Ectodermal cell (in vitro differentiated cells): Measurements from ENCODE around the gene SHISA9.

Experiments used
- H3K27ac ChIP-seq: 2 replicates; pipeline ENCODE4 v1.7.0; 2013; ENCODE audit warnings: mild to moderate bottlenecking, low read depth, low read length; ENCODE audit not compliant: insufficient read depth, poor library complexity, severe bottlenecking
- H3K27me3 ChIP-seq: 2 replicates; pipeline ENCODE4 v1.7.0; 2013; ENCODE audit warnings: mild to moderate bottlenecking, low read length; ENCODE audit not compliant: insufficient read depth, control insufficient read depth, poor library complexity, severe bottlenecking
- H3K36me3 ChIP-seq: one replicate; pipeline ENCODE4 v1.7.0; 2013; ENCODE audit warnings: low read length; ENCODE audit not compliant: control insufficient read depth, insufficient read depth
- H3K4me1 ChIP-seq: one replicate; pipeline ENCODE4 v1.7.0; 2013; ENCODE audit warnings: low read length; ENCODE audit not compliant: control insufficient read depth, insufficient read depth
- H3K4me3 ChIP-seq: 2 replicates; pipeline ENCODE4 v1.7.0; 2013; ENCODE audit warnings: low read depth, low read length, control low read depth; ENCODE audit not compliant: insufficient read depth
- H3K9me3 ChIP-seq: 2 replicates; pipeline ENCODE4 v1.7.0; 2013; ENCODE audit warnings: mild to moderate bottlenecking, low read length, moderate library complexity; ENCODE audit not compliant: control insufficient read depth
- WGBS, 2 experiments: methylation state at CpG; one replicate each; pipeline ENCODE4 v1.1.7; 2013; ENCODE audit warnings: missing lambda C conversion rate in 2 of 2; 5-methylcytosine and 5-hydroxymethylcytosine counted together

The SHISA9 gene

GRCh38 chr16:13039526-13039925, 138.1 kb downstream of the SHISA9 start:
- H3K9me3 ChIP-seq, result no peaks in the 10 kb centered on the region
- WGBS, 2 experiments, result 42% methylated on average over 2 of the region's 2 CpGs
- no peaks in the 10 kb centered on the region for H3K36me3 ChIP-seq
- H3K4me3 ChIP-seq, result no peak overlapping the region
- H3K27me3 ChIP-seq, result no peaks in the 10 kb centered on the region
- no peak overlapping the region for H3K27ac ChIP-seq
- peaks cover 15% of the 10 kb centered on the region for H3K4me1 ChIP-seq

- Histone ChIP-seq H3K36me3 (no peaks in the 10 kb centered on the region), H3K9me3 (no peaks in the 10 kb centered on the region), H3K27ac (peak overlapping the region; percentile 65), H3K4me1 (peaks cover 15% of the 10 kb centered on the region), H3K4me3 (no peak overlapping the region), H3K27me3 (no peaks in the 10 kb centered on the region)
- WGBS, 2 experiments, result 33 to 53% methylated on average over 1 of the region's 1 CpG
These were observed 139.8 kb downstream of the SHISA9 start for GRCh38 chr16:13041180-13041579.

- 86 to 93% methylated on average over 4 to 5 of the region's 5 CpGs for WGBS, 2 experiments
- Histone ChIP-seq H3K4me1 (peaks cover 15% of the 10 kb centered on the region), H3K36me3 (no peaks in the 10 kb centered on the region), H3K27ac (peak overlapping the region; percentile 65), H3K9me3 (no peaks in the 10 kb centered on the region), H3K27me3 (no peaks in the 10 kb centered on the region), H3K4me3 (no peak overlapping the region)
These were observed 140.4 kb downstream of the SHISA9 start for GRCh38 chr16:13041646-13042290.

GRCh38 chr16:13042291-13042685, 140.9 kb downstream of the SHISA9 start:
- Histone ChIP-seq H3K27me3 (no peaks in the 10 kb centered on the region), H3K36me3 (no peaks in the 10 kb centered on the region), H3K4me3 (no peak overlapping the region), H3K27ac (no peak overlapping the region), H3K9me3 (no peaks in the 10 kb centered on the region), H3K4me1 (peaks cover 15% of the 10 kb centered on the region)

- no peak overlapping the region for H3K4me3 ChIP-seq
- 91 to 96% methylated on average over 3 of the region's 3 CpGs for WGBS, 2 experiments
- H3K4me1 ChIP-seq, result peaks cover 11% of the 10 kb centered on the region
- no peaks in the 10 kb centered on the region for H3K9me3 ChIP-seq
- H3K27me3 ChIP-seq, result no peaks in the 10 kb centered on the region
- peak overlapping the region; percentile 21 for H3K27ac ChIP-seq
- H3K36me3 ChIP-seq, result no peaks in the 10 kb centered on the region
These were observed 144.8 kb downstream of the SHISA9 start for GRCh38 chr16:13046061-13046821.

GRCh38 chr16:13047276-13047675, 145.9 kb downstream of the SHISA9 start:
- Histone ChIP-seq H3K27me3 (no peaks in the 10 kb centered on the region), H3K4me3 (no peak overlapping the region), H3K27ac (no peak overlapping the region), H3K9me3 (no peaks in the 10 kb centered on the region), H3K4me1 (peaks cover 2% of the 10 kb centered on the region), H3K36me3 (no peaks in the 10 kb centered on the region)
- WGBS, 2 experiments, result 69 to 88% methylated on average over 1 of the region's 1 CpG

- Histone ChIP-seq H3K27me3 (no peaks in the 10 kb centered on the region), H3K9me3 (no peaks in the 10 kb centered on the region), H3K36me3 (no peaks in the 10 kb centered on the region), H3K4me3 (no peak overlapping the region), H3K27ac (no peak overlapping the region), H3K4me1 (no peaks in the 10 kb centered on the region)
- WGBS, 2 experiments, result 96 to 100% methylated on average over 3 of the region's 3 CpGs
These were observed 148.3 kb downstream of the SHISA9 start for GRCh38 chr16:13049688-13050087.

- Histone ChIP-seq H3K27me3 (no peaks in the 10 kb centered on the region), H3K9me3 (no peaks in the 10 kb centered on the region), H3K36me3 (no peaks in the 10 kb centered on the region), H3K27ac (no peak overlapping the region), H3K4me1 (peaks cover 4% of the 10 kb centered on the region), H3K4me3 (no peak overlapping the region)
- WGBS, 2 experiments, result 96 to 100% methylated on average over 1 of the region's 1 CpG
These were observed 151.0 kb downstream of the SHISA9 start for GRCh38 chr16:13052431-13052830.

GRCh38 chr16:13055480-13055879, 154.1 kb downstream of the SHISA9 start:
- no peak overlapping the region for H3K4me3 ChIP-seq
- H3K4me1 ChIP-seq, result peaks cover 4% of the 10 kb centered on the region
- no peaks in the 10 kb centered on the region for H3K9me3 ChIP-seq
- no peaks in the 10 kb centered on the region for H3K36me3 ChIP-seq
- 84 to 87% methylated on average over 3 of the region's 3 CpGs for WGBS, 2 experiments
- no peaks in the 10 kb centered on the region for H3K27me3 ChIP-seq
- H3K27ac ChIP-seq, result no peak overlapping the region

- Histone ChIP-seq H3K27ac (no peak overlapping the region), H3K9me3 (no peaks in the 10 kb centered on the region), H3K4me1 (peaks cover 6% of the 10 kb centered on the region), H3K27me3 (no peaks in the 10 kb centered on the region), H3K4me3 (no peak overlapping the region), H3K36me3 (no peaks in the 10 kb centered on the region)
- WGBS, 2 experiments, result 94% methylated on average over 5 of the region's 5 CpGs
These were observed 155.2 kb downstream of the SHISA9 start for GRCh38 chr16:13056607-13057006.
